GM21528 (cell line): ENCODE measurements around the gene SEL1L.
A peak's percentile ranks its signal among the peaks of the same experiment; 100 is the strongest.
"Not testable (repeated sequence)": the region's sequence is repeated elsewhere in the genome, so short reads cannot be mapped to it uniquely, and the experiment has no call there.

Source experiments
- ATAC-seq: cut with Tn5 transposase; IDR thresholded peaks from one replicate; pipeline ENCODE4 v1.9.1; 2021; ENCODE audit warnings: mild to moderate bottlenecking, moderate library complexity; ENCODE audit not compliant: unreplicated experiment, low FRiP score

The SEL1L gene

DNA sequence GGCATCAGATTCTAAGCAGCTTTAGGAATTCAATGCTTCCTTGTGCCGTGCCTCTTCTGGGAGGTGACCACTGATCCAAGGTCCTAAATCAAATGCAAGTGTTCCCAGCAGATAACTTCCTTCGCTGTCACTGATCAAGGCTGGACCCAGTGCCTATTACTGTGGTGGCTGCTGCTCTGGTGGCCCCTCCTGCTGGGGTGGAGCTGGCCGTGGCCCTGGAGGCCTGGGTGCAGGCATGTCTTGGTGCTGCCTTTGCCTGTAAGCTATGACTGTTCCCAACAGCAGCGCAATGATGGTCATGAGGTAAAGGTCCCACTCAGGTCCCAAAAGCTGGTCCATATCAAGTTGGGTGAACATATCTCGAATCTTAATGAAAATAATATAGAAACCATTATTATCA is 56.8 kb downstream of the SEL1L start:
- ATAC-seq = no peak

DNA sequence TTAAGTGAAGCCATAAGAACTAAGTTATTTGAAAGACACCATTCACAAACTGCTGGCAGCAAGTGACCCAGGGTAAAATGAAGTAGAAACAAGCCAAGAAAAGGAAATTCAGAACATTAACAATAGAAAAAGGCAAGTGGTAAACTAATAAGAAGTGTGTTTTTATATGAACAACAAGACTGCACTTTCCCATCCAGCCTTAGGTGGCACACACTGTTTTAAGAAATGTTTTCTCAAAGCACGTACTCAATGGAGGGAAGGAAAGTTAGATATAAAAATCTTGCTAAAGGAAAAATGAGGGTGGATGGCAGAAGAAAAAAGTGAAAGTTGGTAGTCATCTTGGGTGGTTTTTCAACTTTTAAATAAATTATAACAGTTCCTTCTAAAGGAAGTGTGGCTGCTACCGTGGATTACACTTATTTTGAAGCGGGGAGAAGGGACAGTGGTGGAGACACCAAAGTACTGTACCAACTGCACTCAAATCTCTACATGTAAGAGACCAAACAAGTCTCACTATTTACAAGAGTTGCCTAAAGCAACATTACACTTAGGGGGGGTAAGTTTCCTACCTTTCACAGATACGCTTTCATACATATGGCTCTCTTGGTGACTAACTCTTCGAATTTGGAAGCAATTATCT is 58.8 kb downstream of the SEL1L start:
- no peak for ATAC-seq

DNA sequence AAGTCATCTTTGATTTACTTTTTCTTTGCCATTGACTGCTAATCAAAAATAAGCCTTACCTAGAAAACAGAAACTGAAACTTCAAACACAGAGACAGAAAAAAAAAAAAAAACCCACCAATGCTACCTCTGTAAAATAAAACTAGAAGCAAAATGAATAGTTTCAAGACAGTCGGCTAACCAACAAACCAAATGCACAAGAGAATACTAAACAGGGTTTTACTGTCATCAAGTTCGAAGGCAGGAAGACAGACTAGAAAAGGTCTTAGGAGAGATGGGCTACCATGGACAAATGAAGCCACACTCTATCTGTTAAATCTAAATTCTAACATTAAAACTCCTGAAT is 59.5 kb downstream of the SEL1L start:
- ATAC-seq = peak; percentile 73

DNA sequence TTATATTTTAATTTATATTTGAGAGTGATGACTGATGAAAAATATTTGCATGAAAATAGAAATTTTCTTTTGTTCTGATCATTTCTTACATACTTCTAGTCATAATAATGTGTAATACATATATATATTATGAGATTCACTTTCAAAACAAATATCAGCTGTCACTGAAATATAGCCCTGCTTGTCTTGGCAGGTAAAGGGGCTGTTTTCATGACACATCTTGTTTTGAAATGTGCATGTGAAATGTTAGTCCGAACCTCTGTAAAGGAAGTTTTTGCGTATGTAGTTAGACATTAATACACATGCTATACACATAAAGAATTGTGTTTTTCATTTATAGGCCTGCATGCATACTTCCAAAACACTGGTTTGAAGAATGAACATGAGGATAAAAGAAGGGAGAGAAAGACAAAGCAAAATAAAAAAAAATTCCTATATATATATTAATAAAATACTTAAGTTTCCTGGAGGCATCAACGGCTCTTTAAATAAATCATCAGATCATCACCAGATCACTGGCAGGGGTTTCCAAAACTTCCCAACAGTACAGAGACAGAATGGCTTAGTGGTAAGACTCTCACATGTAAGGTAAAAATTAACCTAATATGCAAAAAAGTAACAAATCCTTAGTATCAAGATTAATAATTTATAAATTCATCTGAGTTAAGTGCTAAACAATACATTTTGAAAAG is 60.1 kb downstream of the SEL1L start:
- peak; percentile 50 for ATAC-seq

DNA sequence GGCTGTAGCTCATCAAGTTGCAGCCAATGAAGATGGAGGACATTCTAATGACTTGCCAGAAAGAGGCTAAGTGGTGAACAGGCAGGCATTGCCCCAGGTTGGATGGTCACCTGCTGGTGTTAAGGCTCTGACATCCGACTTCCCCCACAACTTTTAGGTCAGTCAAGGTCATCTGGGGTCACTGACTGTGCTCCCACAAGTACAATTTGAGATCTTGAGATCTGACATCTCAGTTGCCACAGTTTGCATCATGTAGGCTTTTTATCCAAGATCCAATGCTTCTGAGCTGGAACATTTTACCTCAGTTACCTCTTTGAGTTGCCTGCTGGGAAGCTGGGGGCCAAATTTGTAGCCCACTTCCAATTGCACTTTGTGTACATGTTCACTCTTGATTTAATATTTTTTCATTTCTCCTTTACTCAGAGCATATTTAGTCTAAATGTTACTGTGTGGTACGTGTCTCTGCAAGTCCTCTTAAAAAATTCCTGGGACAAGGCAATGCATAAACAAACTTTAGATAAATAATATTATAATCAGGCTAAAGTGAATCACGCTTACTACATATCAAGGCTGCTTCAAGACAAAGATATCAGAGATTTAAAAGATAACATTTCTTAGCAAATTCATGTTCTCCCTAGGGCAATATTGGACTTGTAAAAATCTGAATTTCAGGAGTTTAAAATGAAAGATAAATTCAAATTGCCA is 61.4 kb downstream of the SEL1L start:
- ATAC-seq = no peak

DNA sequence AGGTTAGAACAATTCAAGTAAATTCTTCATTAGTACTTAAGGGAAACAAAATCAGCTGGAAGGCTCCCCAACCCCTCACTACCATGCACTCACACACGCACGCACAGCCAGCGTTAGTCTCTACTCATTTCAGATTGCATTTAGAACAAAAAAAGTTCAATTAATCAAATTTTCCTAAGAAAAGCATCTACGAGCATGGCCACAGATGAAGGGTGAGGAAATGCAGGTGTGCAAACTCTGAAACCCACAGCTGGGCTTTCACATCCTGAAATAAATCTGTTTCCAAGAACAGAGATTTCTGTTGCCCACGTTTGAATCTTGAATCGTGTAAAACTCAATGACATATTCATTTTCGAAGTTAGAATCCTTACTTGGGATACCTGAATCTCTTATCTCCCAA is 62.6 kb downstream of the SEL1L start:
- peak; percentile 23 for ATAC-seq

DNA sequence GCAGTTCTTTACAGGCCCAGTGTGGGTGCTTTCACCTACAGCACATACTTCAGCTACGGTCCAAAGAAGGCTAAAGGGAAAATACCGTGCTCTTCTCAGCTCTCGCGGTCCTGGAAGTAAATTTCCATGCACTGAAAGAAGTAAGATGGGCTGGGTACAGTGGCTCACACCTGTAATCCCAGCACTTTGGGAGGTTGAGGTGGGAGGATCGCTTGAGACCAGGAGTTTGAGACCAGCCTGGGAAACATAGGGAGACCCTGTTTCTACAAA is 63.2 kb downstream of the SEL1L start:
- ATAC-seq = peak; percentile 23

DNA sequence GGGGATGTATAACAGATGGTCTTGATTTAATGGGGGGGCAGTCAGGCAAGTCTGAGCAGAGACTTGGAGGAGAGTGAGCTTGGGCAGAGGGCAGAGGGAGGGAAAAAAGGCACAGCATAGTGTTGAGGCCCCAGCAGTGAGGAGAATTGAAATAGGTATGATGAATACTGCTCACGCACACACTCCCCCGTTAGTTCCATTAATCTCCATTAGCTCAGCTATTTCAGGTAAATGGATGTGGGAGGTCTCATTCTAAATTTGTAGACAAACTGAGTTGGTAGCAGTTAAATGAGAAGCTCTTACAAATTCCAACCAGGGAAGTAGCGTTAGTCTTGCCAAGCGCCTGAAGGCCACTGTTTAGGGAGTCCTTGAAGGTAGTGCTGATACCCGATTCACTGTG is 66.8 kb downstream of the SEL1L start:
- no peak for ATAC-seq

DNA sequence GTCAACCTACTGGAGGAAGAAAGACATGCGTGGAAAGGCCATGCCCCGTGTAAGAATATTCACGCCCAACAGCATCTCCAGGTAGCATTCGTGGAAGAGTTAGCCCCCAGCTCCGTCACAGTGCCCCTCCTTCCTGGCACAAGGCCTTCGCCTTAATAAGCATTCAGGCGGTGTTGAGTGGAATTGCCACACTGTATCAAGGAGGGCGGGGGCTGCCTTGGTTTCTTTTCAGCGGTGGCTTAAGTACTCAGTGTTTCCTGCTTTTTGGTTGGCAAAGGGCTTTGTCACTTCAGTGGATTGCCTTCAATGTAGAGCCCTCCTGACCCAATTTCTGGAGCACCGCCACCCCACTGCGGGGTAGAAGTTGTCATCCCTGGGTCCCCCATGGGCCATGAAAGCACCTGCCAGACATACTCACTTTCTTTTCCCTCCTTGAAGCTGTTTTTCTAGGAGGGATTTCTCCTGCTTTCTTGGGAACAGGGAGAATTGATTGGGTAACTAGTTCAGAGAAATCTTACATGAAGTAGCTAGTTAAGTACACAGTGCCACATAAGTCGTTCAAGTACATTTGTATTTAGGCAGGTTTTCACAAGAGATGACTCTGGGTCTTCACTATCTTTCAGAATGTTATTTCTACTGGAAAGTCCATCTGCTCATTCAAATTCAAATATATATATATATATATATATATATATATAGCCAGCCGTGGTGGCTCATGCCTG is 68.0 kb downstream of the SEL1L start:
- ATAC-seq = no peak

DNA sequence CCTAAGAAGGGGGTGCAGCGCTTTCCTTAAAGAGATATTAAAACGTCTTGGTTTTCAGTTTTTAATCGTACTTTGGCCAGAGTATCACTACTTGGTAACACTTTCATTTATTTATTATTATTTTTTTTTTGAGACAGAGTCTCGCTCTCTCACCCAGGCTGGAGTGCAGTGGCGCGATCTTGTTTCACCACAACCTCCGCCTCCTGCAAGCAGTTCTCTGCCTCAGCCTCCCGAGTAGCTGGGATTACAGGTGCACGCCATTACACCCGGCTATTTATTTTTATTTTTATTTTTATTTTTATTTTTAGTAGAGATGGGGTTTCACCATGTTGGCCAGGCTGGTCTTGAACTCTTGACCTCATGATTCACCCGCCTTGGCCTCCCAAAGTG is 68.7 kb downstream of the SEL1L start:
- peak; percentile 5 for ATAC-seq

DNA sequence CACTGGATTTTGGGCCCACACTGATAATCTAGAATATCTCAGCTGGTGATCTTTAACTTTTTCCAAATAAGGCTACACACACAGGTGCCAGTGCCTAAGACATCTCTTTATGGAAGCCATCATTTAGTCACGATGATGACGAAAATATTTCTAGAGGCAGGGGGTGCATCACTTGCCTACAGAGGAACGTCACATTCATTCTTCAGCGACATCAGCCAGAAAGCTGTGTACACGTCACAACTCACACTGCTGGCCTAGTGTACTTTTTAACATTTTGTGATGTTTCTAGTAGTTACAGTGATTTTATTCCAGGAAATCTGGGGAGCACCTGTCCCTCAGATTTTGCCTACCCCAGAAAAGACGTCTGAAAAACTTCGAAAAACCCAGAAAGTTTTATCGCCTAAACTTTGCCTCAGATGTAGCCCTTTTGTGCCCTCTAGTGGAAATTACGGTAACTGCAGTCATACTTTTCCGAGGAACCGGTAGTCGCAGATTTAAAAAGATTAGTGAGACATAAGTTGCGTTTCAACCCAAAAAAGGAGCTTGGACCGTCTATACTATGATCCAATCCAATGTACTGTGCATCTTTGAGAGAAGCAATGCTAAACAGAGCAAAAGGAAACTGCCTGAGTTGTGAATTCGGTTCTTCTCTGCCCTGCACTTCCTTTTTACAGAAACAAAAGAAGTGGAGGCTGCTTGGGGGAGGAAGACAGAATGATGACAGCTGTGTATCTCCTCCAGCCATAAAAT is 69.2 kb downstream of the SEL1L start:
- peak; percentile 76 for ATAC-seq

DNA sequence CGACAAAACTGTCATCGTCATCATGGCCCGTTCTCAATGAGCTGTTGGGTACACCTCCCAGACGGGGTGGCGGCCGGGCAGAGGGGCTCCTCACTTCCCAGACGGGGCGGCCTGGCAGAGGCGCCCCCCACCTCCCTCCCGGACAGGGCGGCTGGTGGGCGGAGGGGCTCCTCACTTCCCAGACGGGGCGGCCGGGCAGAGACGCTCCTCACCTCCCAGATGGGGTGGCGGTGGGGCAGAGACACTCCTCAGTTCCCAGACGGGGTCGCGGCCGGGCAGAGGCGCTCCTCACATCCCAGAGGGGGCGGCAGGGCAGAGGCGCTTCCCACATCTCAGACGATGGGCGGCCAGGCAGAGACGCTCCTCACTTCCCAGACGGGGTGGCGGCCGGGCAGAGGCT is 71.3 kb downstream of the SEL1L start:
- ATAC-seq = not testable (repeated sequence)

DNA sequence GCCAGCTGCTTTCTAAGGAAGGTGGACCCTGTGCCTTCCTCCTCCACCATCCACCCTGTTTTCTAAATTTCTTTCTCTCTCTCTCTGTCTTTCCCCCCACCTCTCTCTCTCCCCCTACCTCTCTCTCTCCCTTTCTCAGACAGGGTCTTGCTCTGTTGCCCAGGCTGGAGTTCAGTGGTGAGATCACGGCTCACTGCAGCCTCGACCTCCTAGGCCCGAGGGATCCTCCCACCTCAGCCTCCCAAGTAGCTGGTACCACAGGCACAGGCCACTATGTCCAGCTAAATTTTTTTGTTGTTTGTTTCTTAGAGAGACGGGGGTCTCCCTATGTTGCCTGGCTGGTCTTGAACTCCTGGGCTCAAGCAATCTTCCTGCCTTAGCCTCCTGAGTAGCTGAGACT is 73.7 kb downstream of the SEL1L start:
- no peak for ATAC-seq

DNA sequence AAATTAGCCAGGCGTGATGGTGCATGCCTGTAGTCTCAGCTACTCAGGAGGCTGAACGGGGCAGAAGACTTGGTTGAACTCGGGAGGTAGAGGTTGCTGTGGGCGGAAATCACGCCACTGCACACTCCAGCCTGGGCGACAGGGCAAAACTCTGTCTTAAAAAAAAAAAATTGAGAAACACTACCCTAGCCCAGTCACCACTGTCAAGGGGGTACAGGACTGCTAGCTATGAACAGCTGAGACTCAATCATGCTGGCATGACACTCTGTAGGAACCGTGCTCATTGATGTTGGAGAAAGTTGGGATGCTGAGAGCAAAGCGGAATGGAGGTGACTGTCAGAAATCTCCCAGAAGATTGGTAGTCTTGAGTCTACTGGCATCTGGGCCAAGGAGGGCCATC is 75.3 kb downstream of the SEL1L start:
- no peak for ATAC-seq

DNA sequence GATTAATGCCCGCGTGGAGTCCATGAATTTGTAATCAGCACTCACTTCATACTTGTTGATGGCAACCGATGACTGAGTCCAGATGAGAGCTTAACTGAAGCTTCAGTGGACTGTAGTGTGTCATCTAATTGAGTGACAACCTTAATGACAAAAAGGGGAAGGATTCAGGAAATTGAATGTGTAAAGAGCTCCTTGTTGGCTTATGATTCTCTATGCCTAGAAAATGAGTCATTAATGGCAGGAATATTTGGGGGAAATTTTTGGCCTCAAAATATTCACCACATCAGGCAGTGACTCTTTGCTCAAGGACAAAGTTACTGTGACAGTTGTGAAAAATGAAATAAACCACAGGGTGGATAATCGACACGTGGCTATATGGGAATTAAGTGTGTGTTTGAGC is 78.3 kb downstream of the SEL1L start:
- ATAC-seq = no peak

DNA sequence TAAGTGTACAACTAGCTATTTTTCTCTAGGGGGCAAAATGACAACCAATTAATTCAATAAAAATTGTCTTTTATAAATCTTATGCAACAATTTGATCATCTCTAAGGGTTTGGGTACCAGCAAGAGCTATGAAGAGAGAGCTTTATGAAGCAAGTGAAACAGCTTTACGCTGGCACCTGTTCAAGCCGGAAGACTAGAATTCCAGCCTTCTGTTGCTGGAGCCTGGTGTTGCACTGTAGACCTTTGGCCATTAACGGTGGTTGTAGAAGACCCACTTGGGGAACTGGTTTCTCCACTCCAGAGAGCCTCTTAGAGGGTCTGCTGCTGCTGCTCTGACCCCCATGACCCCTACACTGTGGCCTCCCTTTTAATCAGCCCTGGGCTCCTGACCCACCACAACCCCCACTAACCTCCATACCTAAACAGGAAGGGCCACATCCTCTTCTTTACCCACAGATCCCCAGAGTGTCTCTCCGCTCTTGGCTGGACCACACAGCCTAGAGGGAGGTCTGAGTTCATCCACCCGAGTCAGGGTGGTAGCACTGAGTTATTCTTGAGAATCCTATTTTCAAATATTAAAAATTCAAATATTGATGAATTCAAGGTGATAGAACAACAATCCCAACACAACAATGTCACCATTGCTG is 79.0 kb downstream of the SEL1L start:
- ATAC-seq = peak; percentile 74

DNA sequence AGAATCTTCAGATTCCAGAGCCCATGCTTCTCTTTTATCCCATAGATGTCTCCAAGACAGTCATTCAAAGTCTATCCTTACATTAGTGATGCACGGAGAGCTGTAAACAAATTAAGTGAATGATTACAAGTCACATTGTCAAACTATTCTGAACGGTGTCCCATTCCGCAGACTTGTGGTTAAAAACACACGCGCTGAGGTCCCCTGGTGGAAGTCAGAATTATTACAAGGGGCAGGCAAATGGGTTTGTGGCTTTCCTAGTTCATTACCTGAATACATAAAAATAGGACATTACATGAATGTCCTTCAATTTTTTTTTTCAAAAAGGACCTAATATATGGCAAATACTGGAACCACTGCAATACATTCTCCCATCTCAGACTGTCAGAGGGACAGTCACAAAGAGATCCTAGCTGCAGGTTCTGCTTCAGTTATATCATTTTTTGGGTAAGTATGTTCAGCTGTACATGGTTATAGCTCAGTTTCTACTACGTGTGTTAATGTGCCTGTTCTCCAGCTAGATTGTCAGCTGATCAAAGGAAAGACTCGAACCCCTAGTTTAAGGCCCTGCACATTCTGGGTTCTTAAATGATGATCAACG is 80.4 kb downstream of the SEL1L start:
- ATAC-seq = peak; percentile 73

DNA sequence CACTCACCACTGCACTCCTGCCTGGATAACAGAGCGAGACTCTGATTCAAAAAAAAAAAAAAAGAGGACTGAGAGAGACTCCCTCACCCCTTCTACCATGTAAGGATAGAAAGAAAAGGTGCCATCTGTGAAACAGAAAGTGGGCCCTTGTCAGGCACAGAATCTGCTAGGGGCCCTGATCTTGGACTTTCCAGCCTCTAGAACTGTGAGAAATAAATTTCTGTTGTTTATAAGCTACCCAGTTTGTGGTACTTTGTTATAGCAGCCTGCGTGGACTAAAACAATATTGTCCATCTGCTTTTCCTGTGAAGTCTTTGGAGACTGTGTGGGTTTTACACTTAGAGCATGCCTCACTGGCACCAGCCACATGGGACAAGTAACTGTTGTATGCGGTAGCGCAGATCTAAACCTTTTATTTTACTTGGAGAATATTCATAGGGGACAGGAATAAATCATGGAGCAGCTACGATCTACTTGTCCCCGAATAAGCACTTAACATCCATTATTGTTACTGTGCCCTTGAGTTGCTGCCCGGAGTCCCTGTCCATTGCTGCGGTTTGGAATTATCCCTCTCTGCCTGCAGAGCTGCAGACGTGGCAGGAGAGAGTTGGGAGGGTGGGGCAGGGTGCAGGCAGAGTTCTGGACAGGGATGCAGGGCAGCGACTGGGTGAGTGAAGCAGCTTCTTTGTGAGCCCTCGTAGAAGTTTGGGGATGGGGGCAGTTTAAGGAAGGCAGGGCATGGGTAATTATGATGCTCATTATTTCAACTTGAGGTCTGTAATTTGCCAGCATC is 81.1 kb downstream of the SEL1L start:
- no peak for ATAC-seq

DNA sequence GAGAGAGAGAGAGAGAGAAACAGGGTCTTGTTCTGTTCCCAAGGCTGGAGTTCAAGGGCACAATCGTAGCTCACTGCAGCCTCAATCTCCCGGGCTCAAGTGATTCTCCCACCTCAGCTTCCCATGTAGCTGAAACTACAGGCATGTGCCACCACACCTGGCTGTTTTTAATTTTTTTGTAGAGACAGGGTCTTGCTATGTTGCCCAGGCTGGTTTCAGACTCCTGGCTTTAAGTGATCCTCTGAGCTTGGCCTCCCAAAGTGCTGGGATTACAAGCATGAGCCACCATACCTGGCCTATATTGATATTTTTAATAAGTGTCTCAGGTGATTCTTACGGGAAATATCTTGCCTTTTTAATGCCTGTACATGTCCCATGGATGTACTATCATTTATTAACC is 82.7 kb downstream of the SEL1L start:
- ATAC-seq = no peak
